ACC112 (cell line): ENCODE measurements around the gene DNAJC17.

Source experiments
- H2AFZ ChIP-seq: fragments of 200-600 bp; sonication (generic); one replicate; pipeline ENCODE4 v1.6.0; 2017; ENCODE audit warnings: antibody characterized with exemption, low read length; ENCODE audit not compliant: unreplicated experiment
- H3K27ac ChIP-seq: fragments of 200-600 bp; sonication (generic); 2 replicates; pipeline ENCODE4 v1.5.1; 2014; ENCODE audit warnings: low read depth, mild to moderate bottlenecking, antibody characterized with exemption, low read length, moderate library complexity
- H3K27me3 ChIP-seq: fragments of 200-600 bp; sonication (generic); 2 replicates; pipeline ENCODE4 v1.6.1; 2014; ENCODE audit warnings: mild to moderate bottlenecking, antibody characterized with exemption, low read length, moderate library complexity, mixed read lengths; ENCODE audit not compliant: insufficient read depth
- H3K36me3 ChIP-seq: fragments of 200-600 bp; sonication (generic); 2 replicates; pipeline ENCODE4 v1.6.1; 2016; ENCODE audit warnings: mild to moderate bottlenecking, antibody characterized with exemption, low read length, moderate library complexity, mixed read lengths; ENCODE audit not compliant: insufficient read depth
- H3K4me1 ChIP-seq: fragments of 200-600 bp; sonication (generic); one replicate; pipeline ENCODE4 v1.6.1; 2016; ENCODE audit warnings: low read length, mixed read lengths; ENCODE audit not compliant: insufficient read depth, unreplicated experiment, control insufficient read depth
- H3K4me3 ChIP-seq: fragments of 200-600 bp; sonication (generic); 2 replicates; pipeline ENCODE4 v1.5.1; 2014; ENCODE audit warnings: mild to moderate bottlenecking, low read depth, low read length
- H3K79me2 ChIP-seq: fragments of 200-600 bp; sonication (generic); one replicate; pipeline ENCODE4 v1.6.0; 2016; ENCODE audit warnings: low read length; ENCODE audit not compliant: control insufficient read depth, unreplicated experiment, insufficient read depth

The DNAJC17 gene

GRCh38 chr15:40767838-40768500 lies 39.3 kb downstream of the DNAJC17 start:
- no peaks in the 10 kb centered on the region for H3K79me2 ChIP-seq
- H3K27ac ChIP-seq = no peak overlapping the region
- no peaks in the 10 kb centered on the region for H3K27me3 ChIP-seq
- no peaks in the 10 kb centered on the region for H3K36me3 ChIP-seq
- H3K4me1 ChIP-seq = peaks cover 46% of the 10 kb centered on the region
- H2AFZ ChIP-seq = no peak overlapping the region
- H3K4me3 ChIP-seq = no peak overlapping the region

GRCh38 chr15:40766906-40767837 lies 40.1 kb downstream of the DNAJC17 start:
- peaks cover 51% of the 10 kb centered on the region for H3K4me1 ChIP-seq
- H2AFZ ChIP-seq = no peak overlapping the region
- no peaks in the 10 kb centered on the region for H3K27me3 ChIP-seq

GRCh38 chr15:40766194-40766815 lies 41.0 kb downstream of the DNAJC17 start:
- Histone ChIP-seq H3K4me1 (peaks cover 51% of the 10 kb centered on the region), H3K4me3 (no peak overlapping the region), H3K79me2 (no peaks in the 10 kb centered on the region), H3K27me3 (no peaks in the 10 kb centered on the region), H3K27ac (no peak overlapping the region), H2AFZ (no peak overlapping the region), H3K36me3 (no peaks in the 10 kb centered on the region)

More at GRCh38 chr15:40766906-40767837, 40.1 kb downstream of the DNAJC17 start:
- Histone ChIP-seq H3K36me3 (no peaks in the 10 kb centered on the region), H3K4me3 (no peak overlapping the region), H3K79me2 (no peaks in the 10 kb centered on the region), H3K27ac (no peak overlapping the region)

- peaks cover 44% of the 10 kb centered on the region for H3K4me1 ChIP-seq
- no peaks in the 10 kb centered on the region for H3K79me2 ChIP-seq
- no peak overlapping the region for H2AFZ ChIP-seq
- H3K4me3 ChIP-seq = peak overlapping the region; percentile 68
- peak overlapping the region; percentile 44 for H3K27ac ChIP-seq
- H3K36me3 ChIP-seq = no peaks in the 10 kb centered on the region
- no peaks in the 10 kb centered on the region for H3K27me3 ChIP-seq
Measured at GRCh38 chr15:40764629-40765103, 42.6 kb downstream of the DNAJC17 start.

DNA sequence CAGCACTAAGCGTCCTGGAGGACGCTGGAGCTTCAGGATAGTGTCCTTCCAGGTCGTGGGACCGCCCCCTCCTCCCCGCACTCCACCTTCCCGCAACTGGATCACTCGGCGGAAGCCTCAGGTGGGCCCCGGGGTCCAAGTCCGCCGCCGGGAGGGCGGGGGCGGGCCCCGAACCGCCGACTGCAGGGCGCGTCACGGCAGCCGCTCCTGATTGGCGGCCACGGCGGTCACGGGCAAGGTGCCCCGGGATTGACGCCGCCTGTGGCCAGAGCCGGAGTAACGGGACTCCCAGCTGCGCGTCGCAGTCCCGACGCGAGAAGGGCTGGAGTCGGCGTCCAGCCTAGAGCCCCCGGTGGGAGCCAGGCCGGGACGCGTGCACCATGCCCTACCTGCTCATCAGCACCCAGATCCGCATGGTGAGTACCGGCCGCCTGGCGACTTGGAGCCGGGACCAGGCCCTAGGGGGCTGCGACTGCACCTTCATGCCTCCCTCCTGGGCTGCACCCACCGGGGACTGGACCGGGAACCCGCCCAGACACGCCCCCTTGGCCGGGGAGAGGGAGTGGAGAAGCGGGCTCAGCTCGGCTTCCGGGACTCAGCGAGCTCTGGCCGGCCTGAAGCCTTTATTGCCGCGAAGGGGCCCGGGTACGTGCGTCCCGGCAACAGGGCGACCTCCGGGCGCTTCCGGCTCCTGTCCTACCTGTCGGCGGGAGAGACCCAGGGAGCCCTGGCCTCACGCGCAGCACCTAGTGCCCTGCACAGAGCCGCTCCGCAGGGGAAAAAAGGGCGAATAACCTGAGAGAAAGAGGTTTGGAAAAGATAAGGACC lies 43.3 kb downstream of the DNAJC17 start, which contains the start of gene GCHFR:
TSS of gene GCHFR (plus strand) at position 268 of the 828 bp plus-strand sequence. CDS start at position 381, 113 bp downstream.
- H2AFZ ChIP-seq = peak within 1 kb of the TSS; percentile 7
- peaks cover 41% of the 10 kb centered on the region for H3K4me1 ChIP-seq
- H3K27me3 ChIP-seq = no peaks in the 10 kb centered on the region
- H3K27ac ChIP-seq = peak within 1 kb of the TSS; percentile 44
- H3K4me3 ChIP-seq = peak within 1 kb of the TSS; percentile 68
- H3K36me3 ChIP-seq = no peaks in the 10 kb centered on the region
- no peaks in the 10 kb centered on the region for H3K79me2 ChIP-seq

- Histone ChIP-seq H3K4me1 (peaks cover 35% of the 10 kb centered on the region), H3K27ac (peak overlapping the region; percentile 11), H2AFZ (peak overlapping the region; percentile 6)
Measured at GRCh38 chr15:40762919-40763800, 44.1 kb downstream of the DNAJC17 start.

DNA sequence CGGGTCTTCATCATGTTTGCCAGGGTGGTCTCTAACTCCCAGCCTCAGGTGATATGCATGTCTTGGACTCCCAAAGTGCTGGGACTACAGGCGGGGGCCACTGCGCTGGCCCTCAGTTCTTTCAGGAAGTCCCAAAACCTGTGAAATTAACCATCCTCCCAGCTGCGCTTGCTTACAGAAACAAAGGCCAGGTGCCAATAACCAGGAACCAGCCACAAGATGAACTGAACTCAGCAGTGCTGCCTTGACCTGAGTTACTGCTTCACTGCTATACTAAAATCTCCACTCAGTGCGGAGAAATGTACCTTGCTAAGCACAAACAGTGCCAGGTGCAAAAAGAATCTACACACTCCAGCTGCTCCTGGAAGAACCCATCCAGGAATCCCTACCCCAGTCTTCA lies 47.3 kb downstream of the DNAJC17 start:
- Histone ChIP-seq H3K4me3 (no peak overlapping the region), H3K4me1 (peaks cover 11% of the 10 kb centered on the region), H2AFZ (no peak overlapping the region), H3K79me2 (no peaks in the 10 kb centered on the region), H3K36me3 (no peaks in the 10 kb centered on the region), H3K27me3 (no peaks in the 10 kb centered on the region), H3K27ac (no peak overlapping the region)

More at GRCh38 chr15:40762919-40763800, 44.1 kb downstream of the DNAJC17 start:
- no peaks in the 10 kb centered on the region for H3K79me2 ChIP-seq
- H3K4me3 ChIP-seq = peak overlapping the region; percentile 68
- no peaks in the 10 kb centered on the region for H3K27me3 ChIP-seq
- H3K36me3 ChIP-seq = no peaks in the 10 kb centered on the region

GRCh38 chr15:40756938-40757337 lies 50.3 kb downstream of the DNAJC17 start:
- peaks cover 4% of the 10 kb centered on the region for H3K4me1 ChIP-seq
- no peak overlapping the region for H3K27ac ChIP-seq
- H3K4me3 ChIP-seq = no peak overlapping the region
- peaks cover 25% of the 10 kb centered on the region for H3K79me2 ChIP-seq
- no peaks in the 10 kb centered on the region for H3K36me3 ChIP-seq
- no peaks in the 10 kb centered on the region for H3K27me3 ChIP-seq
- no peak overlapping the region for H2AFZ ChIP-seq

DNA sequence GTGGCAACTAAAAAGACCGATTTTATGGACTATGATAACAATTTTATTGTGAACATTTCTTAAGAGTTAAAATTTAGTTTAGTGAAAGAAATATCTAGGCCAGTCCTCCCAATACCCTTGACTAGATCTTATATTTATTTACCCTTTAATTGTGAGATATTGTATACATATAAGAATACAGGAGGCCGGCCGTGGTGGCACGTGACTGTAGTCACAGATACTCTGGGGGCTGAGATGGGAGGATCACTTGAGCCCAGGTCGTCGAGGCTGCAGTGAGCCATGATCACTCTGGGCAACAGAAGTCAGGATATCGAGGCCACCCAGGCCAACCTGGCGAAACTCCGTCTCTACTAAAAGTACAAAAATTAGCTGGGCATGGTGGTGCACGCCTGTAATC lies 51.5 kb downstream of the DNAJC17 start:
- Histone ChIP-seq H3K27ac (peak overlapping the region; percentile 67), H2AFZ (peak overlapping the region; percentile 68), H3K4me1 (peaks cover 4% of the 10 kb centered on the region), H3K36me3 (no peaks in the 10 kb centered on the region), H3K4me3 (peak overlapping the region; percentile 94), H3K27me3 (no peaks in the 10 kb centered on the region), H3K79me2 (peaks cover 30% of the 10 kb centered on the region)
